Gastroesophageal sphincter (tissue), 4 donors: ENCODE data around the gene ATAD3B. TPM values are rescaled to one million over a fixed set of nuclear protein-coding genes. Genes with fewer than 3 reads are reported as not detected.

Experiments used
- ATAC-seq: fragments of 150-250 bp; one replicate; pipeline ENCODE4 v1.9.1; 2016; ENCODE audit warnings: mild to moderate bottlenecking, moderate library complexity
- H3K27ac ChIP-seq, 4 donors: fragments of 200-600 bp; sonication (generic) in 3 of 4; 1 replicate in 3 of 4; 2 replicates in 1 of 4; pipeline ENCODE4 v1.5.1; 2016 to 2019
- H3K27me3 ChIP-seq: fragments of 200-600 bp; sonication (generic); one replicate; pipeline ENCODE4 v1.5.1; 2019
- H3K36me3 ChIP-seq, 2 donors: fragments of 200-600 bp; sonication (generic); one replicate each; pipeline ENCODE4 v1.5.1; 2019; ENCODE audit warnings: control low read depth in 1 of 2
- H3K4me1 ChIP-seq, 3 donors: fragments of 200-600 bp; sonication (generic); 1 replicate in 2 of 3; 2 replicates in 1 of 3; pipeline ENCODE4 v1.5.1; 2016 to 2019; ENCODE audit warnings: control low read depth in 2 of 3
- H3K4me3 ChIP-seq, 2 donors: fragments of 200-600 bp; sonication (generic); one replicate each; pipeline ENCODE4 v1.5.1; 2019; ENCODE audit warnings: mild to moderate bottlenecking in 1 of 2, moderate library complexity in 1 of 2
- H3K9me3 ChIP-seq, 3 donors: fragments of 200-600 bp; sonication (generic); one replicate each; pipeline ENCODE4 v1.5.1; 2017 to 2019; ENCODE audit warnings: control low read depth in 2 of 3
- EP300 ChIP-seq: sonication (generic); formaldehyde crosslinking; IDR thresholded peaks from one replicate; pipeline ENCODE4 v1.6.1; 2017; ENCODE audit warnings: antibody characterized with exemption, mild to moderate bottlenecking
- POLR2A ChIP-seq, 2 donors: fragments of 450-650 bp; IDR thresholded peaks; one replicate each; pipeline ENCODE4 v1.6.1; 2017; ENCODE audit warnings: antibody characterized with exemption in 2 of 2, mild to moderate bottlenecking in 2 of 2, moderate library complexity in 1 of 2
- POLR2AphosphoS5 ChIP-seq: sonication (generic); formaldehyde crosslinking; IDR thresholded peaks from one replicate; pipeline ENCODE4 v1.6.1; 2017; ENCODE audit warnings: antibody characterized with exemption
- WGBS, 2 donors: methylation state at CpG; one replicate each; pipeline ENCODE4 v1.1.5; 2018; ENCODE audit warnings: low coverage in 1 of 2; 5-methylcytosine and 5-hydroxymethylcytosine counted together
- total RNA-seq, 4 donors: library from RNA; depleted of rRNA; stranded (reverse); fragments of >200 nt; gene quantifications; one replicate each; pipeline ENCODE4 v1.1.0, GENCODE V29; 2016
- TF ChIP-seq, protein P1 (sequence below), 4 experiments: fragments of 200-600 bp in 2 of 4; fragments of 450-650 bp in 2 of 4; sonication (generic) in 1 of 4; IDR thresholded peaks; one replicate each; pipeline ENCODE4 v1.5.1; 2017 to 2019; ENCODE audit warnings: antibody characterized with exemption in 4 of 4, mild to moderate bottlenecking in 2 of 4, moderate library complexity in 2 of 4

The ATAD3B gene
- total RNA-seq, 4 donors from 2014 or later: 4.1 to 17.9 (median 12.1) TPM

DNA sequence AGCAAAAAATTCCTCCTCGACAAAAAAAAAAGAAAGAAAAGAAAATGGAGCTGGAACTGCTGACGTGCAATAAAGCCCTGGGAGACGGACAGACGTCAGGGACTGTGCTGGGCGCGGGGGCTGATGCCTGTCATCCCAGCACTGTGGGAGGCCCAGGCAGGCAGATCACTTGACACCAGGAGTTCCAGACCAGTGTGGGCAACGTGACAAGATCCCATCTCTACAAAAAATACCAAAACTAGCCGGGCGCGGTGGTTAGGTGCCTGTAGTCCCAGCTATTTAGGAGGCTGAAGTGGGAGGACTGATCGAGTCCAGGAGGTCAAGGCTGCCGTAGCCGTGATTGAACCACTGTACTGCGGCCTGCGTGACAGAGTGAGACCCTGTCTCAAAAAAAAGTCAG is 46.9 kb upstream of the ATAD3B start:
- H3K36me3 ChIP-seq: no peaks in the 10 kb centered on the region
- TF ChIP-seq POLR2AphosphoS5: no peak
- TF ChIP-seq POLR2A (IDR thresholded peaks at IDR 0.05): no peak
- TF ChIP-seq, protein P1, sequence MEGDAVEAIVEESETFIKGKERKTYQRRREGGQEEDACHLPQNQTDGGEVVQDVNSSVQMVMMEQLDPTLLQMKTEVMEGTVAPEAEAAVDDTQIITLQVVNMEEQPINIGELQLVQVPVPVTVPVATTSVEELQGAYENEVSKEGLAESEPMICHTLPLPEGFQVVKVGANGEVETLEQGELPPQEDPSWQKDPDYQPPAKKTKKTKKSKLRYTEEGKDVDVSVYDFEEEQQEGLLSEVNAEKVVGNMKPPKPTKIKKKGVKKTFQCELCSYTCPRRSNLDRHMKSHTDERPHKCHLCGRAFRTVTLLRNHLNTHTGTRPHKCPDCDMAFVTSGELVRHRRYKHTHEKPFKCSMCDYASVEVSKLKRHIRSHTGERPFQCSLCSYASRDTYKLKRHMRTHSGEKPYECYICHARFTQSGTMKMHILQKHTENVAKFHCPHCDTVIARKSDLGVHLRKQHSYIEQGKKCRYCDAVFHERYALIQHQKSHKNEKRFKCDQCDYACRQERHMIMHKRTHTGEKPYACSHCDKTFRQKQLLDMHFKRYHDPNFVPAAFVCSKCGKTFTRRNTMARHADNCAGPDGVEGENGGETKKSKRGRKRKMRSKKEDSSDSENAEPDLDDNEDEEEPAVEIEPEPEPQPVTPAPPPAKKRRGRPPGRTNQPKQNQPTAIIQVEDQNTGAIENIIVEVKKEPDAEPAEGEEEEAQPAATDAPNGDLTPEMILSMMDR (IDR thresholded peaks at IDR 0.05): no peak
- no peak for TF ChIP-seq EP300
- peaks cover 0 to 61% (median 10%) of the 10 kb centered on the region in 3 donors for H3K4me1 ChIP-seq
- H3K27me3 ChIP-seq: no peaks in the 10 kb centered on the region
- no peak for ATAC-seq
- H3K9me3 ChIP-seq: no peaks in the 10 kb centered on the region
- H3K27ac ChIP-seq: no peak overlapping the region
- no peak overlapping the region for H3K4me3 ChIP-seq
- 68 to 87% methylated on average over 6 to 15 of the region's 15 CpGs for WGBS, 2 donors

DNA sequence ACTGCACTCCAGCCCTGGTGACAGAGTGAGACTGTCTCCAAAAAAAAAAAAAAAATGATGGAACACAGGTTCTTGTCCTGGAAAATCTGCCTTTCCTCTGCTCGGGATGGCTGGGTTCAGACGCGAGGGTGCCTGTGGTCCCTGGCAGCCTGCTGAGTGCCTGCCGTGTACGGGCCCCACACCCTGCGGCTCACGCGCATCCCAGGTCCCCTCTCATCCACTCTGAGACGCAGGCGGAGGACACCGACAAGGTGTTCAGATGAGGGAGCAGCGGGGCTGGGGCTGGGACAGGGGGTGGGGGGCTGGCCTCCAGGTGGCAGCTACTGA is 46.2 kb upstream of the ATAD3B start:
- no peak for ATAC-seq
- Histone ChIP-seq H3K36me3 (no peaks in the 10 kb centered on the region), H3K4me1 (peaks cover 0 to 63% (median 13%) of the 10 kb centered on the region in 3 donors), H3K27me3 (no peaks in the 10 kb centered on the region), H3K4me3 (no peak overlapping the region), H3K27ac (peak overlapping the region in 1 of 4 donors; percentile 97), H3K9me3 (no peaks in the 10 kb centered on the region)
- TF ChIP-seq EP300: no peak
- TF ChIP-seq POLR2AphosphoS5: no peak
- no peak for TF ChIP-seq POLR2A (IDR thresholded peaks at IDR 0.05)
- TF ChIP-seq, protein P1 (IDR thresholded peaks at IDR 0.05): no peak
- 37 to 40% methylated on average over 2 to 6 of the region's 12 CpGs for whole genome bisulfite sequencing, 2 donors

DNA sequence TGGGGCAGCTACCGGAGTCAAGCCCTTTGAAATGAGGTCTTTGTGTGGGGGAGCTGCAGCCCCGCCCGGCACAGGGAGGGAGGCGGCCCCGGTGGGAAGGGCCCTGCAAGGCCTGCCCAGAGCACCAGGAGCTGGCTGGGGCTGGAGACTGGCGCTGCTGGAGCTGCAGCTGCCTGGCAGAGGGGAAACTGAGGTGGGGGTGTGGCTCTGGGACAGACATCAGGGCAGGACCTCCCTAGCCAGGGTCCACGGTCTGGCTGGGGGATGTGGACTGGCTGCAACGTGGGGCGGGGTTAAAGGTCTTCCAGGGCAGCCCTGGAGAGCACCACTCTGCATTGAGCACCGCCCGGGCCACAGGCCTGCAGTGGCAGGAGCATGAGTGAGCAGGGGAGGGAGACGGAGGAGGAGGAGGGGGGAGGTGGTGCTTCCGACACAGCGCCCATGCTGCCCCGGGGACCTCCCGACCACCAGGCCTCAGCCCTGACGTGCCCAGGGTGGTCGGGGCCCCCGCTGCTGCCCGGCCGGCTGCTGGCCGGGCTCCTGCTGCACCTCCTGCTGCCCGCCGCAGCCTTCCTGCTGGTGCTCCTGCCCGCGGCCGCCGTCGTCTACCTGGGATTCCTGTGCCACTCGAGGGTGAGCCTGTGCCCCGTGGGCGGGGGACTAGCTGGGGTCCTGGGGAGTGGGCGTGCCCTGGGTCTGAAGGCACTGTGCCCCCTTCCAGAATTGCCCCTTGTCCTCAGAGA is 45.6 kb upstream of the ATAD3B start:
- peak overlapping the region in 2 of 4 donors; percentile 78 to 97 for H3K27ac ChIP-seq
- no peaks in the 10 kb centered on the region for H3K36me3 ChIP-seq
- H3K4me1 ChIP-seq: peaks cover 0 to 63% (median 15%) of the 10 kb centered on the region in 3 donors
- TF ChIP-seq EP300 (no peak), POLR2AphosphoS5 (no peak), POLR2A (IDR thresholded peaks at IDR 0.05) (no peak)
- TF ChIP-seq, protein P1 (IDR thresholded peaks at IDR 0.05): no peak
- ATAC-seq: no peak
- no CpG with 5 or more reads among the region's 33 CpGs for WGBS, 2 donors
- H3K4me3 ChIP-seq: no peak overlapping the region
- H3K27me3 ChIP-seq: no peaks in the 10 kb centered on the region
- H3K9me3 ChIP-seq: no peaks in the 10 kb centered on the region

DNA sequence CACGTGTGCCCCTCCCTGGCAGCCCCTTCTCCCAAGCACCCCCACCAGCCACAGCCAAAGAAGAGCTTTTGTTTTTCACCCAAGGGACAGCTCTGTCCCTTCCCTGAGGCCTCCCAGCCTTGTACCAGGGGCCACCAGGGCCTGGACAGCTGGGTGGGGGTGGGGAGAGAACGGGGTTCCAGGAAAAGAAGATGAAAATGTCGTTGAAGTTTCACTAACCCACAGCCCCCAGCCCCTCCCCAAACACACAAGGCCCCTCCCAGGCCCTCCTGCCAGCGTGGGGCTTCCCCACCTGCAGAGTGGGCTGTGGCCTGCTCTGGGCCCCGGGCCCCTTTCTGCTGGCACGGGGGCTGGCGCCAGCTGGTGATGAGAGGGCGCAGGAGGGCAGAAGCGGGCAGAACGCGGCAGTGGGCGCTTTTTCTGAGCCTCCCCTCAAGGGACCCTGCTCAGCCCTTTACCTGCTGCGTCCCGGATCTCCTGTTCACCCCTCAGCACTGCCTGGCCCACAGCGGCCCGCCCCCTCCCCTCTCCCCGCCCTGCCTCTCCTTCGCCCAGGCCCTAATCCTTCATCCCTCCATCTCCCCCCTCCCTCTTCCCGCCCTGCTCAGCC is 45.0 kb upstream of the ATAD3B start:
- Histone ChIP-seq H3K4me3 (no peak overlapping the region), H3K36me3 (no peaks in the 10 kb centered on the region), H3K27ac (peak overlapping the region in 3 of 4 donors; percentile 29 to 97 (median 78)), H3K27me3 (no peaks in the 10 kb centered on the region), H3K9me3 (no peaks in the 10 kb centered on the region), H3K4me1 (peaks cover 0 to 63% (median 20%) of the 10 kb centered on the region in 3 donors)
- no peak for ATAC-seq
- no peak for TF ChIP-seq POLR2A (IDR thresholded peaks at IDR 0.05)
- no peak for TF ChIP-seq EP300
- TF ChIP-seq, protein P1 (IDR thresholded peaks at IDR 0.05): no peak
- TF ChIP-seq POLR2AphosphoS5: no peak
- 30 to 43% methylated on average over 5 to 12 of the region's 19 CpGs for WGBS, 2 donors
